HG02678 (cell line): ENCODE data around the gene ST8SIA5.
"Not testable (repeated sequence)": the region's sequence is repeated elsewhere in the genome, so short reads cannot be mapped to it uniquely, and the experiment has no call there.

ENCODE experiments used
- ATAC-seq: cut with Tn5 transposase; IDR thresholded peaks from one replicate; pipeline ENCODE4 v1.9.1; 2021; ENCODE audit warnings: mild to moderate bottlenecking, moderate library complexity; ENCODE audit not compliant: unreplicated experiment

ST8SIA5 gene, protein sequence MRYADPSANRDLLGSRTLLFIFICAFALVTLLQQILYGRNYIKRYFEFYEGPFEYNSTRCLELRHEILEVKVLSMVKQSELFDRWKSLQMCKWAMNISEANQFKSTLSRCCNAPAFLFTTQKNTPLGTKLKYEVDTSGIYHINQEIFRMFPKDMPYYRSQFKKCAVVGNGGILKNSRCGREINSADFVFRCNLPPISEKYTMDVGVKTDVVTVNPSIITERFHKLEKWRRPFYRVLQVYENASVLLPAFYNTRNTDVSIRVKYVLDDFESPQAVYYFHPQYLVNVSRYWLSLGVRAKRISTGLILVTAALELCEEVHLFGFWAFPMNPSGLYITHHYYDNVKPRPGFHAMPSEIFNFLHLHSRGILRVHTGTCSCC

DNA sequence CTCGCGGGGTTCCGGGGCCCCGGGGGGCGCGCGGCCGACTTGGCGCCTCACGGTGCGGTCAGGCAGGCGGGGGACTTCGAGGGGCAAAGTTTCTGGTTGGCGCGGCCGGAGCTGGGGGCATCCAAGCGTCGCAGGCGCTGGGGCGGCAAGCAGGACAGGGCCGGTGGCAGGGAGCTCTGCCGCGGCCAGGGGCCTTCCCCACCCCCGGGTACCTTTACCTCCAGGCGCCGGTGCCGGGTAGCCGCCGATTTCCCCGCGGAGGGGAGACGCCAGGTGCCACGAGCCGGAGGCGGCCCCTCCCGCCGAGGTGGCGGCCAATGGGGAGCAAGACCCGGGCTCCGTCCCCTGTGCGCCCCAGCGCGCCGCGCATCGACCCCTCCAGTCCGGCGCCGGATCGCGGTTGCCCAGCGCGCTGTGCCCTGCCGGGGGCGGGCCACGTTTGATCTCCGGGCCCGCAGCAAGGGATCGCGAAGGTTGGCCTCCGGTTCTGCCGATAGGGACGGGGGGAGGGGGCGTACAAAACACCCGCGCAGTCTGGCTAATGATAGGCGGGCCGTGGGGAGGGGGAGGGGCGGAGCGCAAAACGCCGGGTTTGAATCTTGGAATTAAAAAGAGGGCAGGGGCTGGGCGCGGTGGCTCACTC, at the start of gene ST8SIA5:
ST8SIA5 (minus strand) TSS at position 495 of the 643 bp plus-strand sequence. CDS start 545 bp downstream, outside the sequence.
- no peak for ATAC-seq

DNA sequence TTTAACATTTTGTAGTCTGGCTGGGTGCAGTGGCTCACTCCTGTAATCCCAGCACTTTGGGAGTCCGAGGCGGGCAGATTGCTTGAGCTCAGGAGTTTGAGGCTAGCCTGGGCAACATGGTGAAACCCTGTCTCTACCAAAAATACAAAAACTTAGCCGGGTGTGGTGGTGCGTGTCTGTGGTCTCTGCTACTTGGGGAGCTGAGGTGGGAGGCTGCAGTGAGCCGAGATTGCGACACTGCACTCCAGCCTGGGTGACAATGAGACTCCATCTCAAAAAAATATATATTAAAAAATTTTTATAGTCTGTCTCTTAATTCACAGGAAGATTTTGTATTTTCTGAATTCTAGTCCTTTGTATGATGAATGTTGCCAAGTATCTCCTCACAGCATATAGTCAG, 39.1 kb upstream of the ST8SIA5 start:
- not testable (repeated sequence) for ATAC-seq

DNA sequence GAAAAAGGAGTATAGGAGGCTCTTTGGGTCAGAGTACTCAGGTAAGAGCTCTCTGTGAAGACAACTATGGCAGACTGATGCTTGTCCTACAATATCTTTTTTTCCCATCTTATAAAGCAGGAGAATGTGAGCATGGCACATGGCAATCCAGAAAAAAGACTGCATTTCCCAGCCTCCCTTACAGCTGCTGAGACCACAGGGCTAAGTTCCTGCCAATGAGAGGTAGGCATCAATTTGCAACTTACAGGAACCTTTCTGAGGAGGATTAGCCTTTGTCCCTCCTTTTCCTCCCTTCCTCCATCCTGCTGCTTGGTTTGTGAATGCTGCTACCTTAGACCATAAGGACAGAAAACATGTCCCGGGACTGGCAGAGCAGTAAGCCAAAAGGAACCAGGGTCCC, 37.8 kb upstream of the ST8SIA5 start:
- ATAC-seq, result no peak

DNA sequence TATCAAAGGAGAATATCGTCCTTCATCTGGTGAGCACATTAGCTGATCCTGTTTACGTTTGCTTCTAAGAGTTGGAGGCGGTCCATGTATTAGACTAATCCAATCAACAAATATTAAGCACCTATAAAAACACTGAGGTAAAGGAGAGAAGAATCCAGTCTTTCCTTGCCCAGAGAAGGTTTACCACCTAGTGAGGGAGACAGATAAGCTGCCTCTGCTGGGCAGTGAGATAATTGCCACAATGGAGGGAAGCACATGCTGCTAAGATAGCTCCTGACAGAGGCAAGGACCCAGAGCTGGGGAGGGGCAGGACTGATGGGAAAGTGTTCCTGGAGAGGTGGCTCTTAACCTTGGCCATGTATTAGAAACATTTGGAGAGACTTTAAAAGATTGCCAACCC, 36.7 kb upstream of the ST8SIA5 start:
- no peak for ATAC-seq

DNA sequence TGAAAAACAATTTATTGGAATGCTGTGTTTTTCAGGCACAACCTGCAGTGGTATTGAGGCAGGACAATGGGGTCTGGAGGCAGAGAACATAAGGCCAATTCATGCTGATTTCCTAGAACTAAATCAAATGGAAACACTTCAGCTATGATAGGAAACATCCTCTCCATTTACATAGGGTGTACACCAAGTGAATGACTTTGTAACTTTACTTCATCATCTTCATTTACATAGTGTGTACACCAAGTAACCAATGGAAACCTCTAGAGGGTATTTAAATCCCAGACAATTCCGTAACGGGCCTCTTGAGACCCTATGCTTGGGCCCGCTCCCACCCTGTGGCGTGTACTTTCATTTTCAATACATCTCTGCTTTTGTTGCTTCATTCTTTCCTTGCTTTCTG, 32.2 kb upstream of the ST8SIA5 start:
- no peak for ATAC-seq

DNA sequence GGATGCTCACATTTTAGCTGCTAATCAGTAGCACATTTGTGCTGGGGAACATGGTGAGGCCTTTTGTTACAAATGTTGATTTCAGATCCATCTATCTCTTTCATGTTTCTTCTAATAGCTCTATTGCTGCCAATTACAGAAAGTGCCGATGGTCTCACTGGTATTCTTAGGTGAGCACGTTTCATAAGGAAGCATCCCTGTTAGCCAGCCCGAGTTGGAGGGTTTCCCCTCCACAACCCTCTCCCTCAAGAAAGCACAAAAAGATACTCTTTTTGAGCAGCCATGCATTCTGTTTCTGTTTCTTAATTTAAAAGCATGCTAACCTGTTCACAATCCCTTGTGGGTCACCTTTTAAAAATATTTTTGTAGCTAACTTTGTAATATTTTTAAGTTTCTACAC, 30.8 kb upstream of the ST8SIA5 start:
- ATAC-seq, result no peak

DNA sequence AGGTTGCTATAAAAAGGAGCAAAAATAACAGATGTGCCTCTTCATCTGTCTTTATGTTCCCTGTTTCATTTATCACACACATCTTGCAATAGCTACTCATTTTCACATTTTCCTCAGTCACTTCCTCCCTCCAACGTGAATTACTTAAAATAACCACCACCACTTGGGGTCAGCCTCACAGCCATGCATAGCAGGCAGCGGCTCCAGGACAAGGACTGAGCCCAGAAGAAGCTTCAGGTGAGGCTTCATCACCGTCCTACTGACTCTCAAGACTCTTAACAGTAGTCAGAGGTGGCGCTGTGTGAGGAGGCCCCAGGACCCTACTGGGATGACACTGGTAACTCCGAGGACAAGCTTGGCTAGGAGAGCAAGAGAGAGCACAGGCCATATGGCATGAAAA, 15.5 kb upstream of the ST8SIA5 start:
- no peak for ATAC-seq

DNA sequence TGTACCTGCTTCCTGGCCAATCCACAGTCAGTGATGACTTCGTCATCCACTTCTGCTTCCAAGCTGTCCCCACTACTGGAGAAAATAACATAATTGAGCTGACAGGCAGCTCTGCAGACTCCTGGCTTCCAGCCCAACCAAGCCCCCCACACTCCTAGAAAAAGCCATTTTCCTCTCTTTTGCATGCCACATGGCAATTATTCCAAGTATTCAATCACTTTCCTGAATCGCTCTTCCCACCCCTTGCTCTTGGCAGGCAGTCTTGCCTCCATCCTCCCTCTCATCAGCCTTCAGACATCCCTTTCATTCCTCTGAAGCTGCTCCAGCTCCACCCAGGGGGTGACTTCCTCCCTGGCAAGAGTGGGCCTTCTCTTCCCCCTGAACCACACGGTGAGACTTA, 14.3 kb upstream of the ST8SIA5 start:
- no peak for ATAC-seq

DNA sequence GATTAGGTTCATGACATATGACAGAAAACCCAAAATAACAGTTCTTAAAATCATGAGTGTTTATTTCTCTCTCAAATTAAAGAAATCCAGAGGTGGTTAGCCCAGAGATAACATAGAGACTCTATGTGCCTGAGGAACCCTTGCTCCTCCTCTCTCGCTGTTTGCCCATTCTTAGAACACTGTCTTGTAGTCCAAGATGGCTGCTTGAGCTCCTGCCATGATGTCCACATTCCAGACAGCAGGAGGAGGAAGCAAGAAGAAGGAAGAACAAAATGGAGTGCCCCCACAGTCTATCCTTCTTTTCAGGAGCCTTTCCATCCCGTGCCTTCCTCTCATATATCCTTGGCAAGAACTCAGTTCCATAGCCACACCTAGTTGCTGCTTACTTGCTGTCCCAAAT, 13.9 kb upstream of the ST8SIA5 start:
- no peak for ATAC-seq

DNA sequence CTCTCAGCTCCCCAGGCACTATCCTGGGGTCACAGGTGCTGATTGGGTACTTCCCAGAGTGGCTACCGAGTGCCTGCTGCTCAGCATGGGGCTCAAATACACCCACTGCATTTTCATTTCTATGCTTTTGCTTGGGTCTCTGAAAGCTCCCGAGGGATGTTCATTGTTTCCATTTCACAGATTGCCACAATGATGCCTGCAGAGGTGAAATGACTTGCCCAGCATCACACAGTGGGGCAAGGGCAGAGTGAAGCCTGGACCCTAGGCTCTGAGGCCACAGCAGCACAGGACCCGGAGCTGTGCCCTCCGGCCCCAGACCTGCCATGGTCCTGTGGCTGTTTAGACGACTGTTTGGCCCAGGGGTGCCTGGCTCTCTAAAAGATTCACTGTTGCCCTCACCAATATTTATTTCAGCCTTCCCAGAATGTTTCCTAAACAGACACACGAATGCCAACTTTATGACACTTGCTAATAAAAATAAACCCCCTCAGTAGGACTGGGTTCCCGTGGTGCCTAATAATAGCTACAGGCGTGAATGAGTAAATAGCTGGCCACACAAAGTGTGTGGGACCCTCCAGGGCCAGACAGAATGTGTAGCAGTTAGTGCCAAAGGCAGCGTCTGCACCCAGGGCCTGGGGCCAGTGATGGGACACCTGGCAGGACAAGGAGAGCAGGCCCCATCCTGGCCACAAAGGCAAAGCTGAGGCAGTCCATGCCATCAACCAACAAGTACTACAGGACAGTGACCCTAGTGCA, 11.5 kb upstream of the ST8SIA5 start:
- ATAC-seq, result no peak

DNA sequence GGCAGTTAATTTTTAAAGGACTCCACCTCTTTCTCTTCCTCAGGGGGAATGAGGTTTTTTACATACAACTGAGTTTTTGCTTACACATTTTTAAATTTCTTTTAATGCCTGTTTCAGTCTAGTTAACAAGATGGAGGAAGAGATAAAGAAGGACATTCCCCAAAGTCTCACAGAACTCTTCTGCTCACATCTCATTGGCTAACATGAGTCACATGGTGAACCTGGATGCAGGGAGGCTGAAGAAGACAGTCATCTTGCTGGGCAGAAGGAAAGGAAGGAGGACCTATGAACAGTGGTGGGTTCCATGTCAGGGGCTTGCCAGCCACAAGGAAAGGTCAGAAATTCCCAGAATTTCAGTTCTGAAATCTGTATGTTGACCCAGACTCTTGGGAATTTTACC, 10.4 kb upstream of the ST8SIA5 start:
- ATAC-seq, result no peak

DNA sequence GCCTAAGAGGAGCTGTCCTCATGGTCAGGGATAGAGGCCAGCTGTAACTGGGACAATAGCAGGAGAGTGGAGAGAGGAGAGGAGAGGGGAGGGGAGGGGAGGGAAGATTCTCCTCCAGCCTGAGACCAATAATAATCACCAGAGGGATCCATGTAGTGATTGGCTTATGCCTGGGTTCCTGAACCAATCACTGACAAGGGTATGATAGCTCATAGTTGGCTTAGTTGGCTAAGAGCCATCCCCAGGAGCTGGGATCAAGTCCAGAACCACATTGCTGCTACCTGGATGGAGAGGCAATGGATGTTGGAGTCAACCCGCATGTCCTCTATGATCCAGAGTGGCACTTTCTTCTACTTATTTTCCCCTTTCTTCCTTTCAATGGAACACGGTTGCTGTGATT, 7.7 kb upstream of the ST8SIA5 start:
- ATAC-seq, result no peak

DNA sequence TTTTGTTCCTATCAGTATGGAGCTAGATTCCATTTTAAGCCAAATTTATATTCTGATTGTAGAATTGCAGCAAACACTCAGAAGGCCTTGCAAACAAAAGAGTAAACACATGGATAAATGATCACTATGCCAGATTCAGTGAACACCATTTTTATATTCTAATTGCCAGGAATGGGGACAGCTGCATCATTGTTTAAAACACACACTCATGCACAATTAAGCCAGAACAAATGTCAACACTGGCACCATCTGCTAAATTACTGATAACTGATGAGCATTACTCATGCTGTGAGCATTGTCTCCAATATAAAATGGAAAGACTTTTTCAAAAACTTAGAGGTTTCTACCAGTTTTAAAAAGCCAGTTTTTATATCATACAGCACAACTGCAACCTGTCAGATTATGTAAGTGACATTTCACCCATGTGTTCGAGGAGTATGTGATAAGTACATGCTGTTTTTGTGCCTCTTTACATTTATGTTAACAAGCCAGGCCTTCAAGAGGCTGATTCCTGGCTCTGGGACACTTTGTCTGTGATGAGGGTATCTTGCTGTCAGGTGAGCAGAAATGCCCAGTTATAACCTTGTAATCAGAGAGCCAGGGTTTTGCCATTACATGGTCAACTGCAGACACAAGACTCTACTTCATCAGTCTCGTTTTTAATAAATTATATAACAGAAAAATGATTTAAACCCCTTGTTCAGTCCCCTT, 4.4 kb upstream of the ST8SIA5 start:
- ATAC-seq, result no peak

DNA sequence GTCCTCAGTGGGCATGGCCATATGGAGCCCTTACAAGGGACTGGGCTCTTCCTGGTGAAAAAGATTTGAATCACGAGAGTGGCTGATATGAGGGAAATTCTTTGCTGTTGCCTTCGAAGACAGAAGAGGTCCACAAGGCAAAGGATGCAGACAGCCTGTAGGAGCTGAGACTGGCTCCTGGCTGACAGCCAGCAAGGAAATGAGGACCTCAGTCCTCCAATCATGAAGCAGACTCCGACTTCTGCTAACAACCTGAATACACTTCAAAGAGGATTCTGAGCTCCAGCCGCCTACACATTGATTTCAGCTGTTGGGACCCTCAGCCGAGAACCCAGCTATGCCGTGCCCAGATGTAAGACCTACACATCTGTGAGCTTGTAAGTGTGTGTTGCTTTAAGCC, 3.0 kb upstream of the ST8SIA5 start:
- no peak for ATAC-seq

DNA sequence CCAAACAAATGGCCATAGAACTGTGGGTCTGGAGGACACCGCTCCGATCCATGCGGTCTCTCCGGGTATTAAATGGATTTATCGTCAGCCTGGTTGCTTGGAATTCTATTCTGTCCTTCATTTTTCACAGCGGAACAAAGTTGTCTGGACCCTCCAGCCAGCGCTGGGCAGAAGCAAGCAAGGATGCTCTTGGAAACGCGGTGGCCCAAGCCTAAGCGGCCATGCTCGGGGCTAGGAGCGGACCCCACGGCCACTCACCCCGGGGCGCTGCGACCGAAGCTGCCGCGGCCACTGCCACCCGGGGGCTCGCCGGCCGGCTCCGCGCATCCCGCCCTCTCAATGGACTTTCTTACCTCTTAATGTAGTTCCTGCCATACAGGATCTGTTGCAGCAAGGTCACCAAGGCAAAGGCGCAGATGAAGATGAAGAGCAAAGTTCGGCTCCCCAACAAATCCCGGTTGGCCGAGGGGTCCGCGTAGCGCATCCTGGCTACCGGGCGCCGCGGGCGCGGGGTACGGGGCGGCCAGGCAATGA, 761 bp downstream of the ST8SIA5 start:
- ATAC-seq, result no peak

DNA sequence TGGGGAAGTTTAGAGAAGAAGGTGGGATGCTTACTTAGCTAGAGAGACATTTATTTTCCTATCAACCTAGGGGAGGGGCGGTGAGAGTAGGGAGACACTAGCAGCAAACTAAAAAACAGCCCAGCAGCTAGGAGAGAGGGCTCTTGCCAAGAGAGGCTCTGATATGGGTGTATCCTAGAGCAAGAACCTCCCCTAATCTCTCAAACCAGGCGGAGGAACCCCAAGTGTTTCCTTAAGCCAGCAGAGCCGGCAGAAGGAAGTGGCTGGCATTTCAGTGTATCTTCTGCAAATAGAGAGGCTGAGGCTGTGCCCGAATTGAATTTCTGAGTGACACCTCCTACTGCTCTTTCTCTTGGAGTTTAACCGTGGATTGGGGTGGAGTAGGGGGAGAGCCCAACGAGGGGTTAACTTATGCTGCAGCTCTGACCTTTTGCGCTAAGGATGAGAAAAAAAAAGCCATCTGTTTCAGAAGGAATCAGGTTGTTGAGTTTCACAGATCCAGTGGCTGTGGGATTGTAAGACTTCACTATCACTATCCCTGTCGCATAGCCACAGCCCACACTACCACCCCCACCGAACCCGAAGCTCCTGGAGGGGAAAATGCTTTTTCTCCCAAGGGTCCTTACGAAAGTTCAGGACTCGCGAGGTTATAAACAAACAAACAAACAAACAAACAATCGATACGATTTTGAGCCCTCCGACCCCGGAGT, 1.4 kb downstream of the ST8SIA5 start:
- no peak for ATAC-seq

DNA sequence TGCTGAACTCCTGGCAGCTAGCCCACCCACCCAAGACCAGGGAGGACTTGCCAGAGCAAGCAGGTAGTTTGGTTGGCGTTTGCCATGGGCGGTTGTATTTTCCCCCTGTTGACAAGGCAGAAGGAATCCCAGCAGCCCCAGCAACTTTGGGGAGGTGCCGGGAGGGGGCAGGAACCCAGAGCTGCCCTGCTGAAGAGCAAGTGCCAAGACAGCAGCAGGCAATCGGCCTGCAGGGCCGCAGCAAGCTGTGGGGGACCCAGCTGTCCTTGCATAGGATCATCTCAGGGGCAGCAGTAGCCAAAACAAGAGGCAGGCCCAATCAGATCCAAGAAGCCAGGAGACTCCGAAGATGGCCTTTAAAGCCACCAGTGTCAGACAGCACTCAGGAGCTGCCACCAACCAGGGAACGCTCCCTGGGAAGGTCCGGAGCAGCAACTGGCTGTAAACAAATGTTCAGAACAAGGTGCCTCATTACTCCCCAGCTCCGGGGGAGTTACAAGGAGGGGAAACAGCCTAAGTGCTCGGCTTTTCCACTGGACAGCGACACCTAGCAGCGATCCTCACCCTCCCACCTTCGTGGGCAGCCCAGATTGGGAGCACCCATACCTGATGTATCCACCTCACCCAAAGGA, 2.1 kb downstream of the ST8SIA5 start:
- ATAC-seq, result no peak

DNA sequence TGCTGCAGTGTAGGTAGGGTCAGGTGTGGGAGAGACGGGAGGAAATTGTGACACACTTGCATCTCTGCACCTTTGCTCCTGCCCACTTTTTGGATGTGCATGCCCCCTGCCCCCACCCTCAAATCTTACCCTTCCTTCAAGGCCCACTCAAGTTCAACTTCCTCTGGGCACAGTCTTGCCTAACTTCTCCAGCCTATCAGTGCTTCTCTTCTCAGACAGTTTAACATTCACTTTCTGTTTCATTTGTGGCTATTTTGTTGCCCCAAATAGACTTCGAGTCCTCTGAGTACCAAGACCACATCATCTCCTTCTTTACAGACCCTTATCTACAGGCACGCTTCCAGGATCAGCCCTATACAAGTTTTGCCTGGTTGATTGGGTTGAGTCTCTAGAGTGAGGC, 2.7 kb downstream of the ST8SIA5 start:
- ATAC-seq, result peak; percentile 82

DNA sequence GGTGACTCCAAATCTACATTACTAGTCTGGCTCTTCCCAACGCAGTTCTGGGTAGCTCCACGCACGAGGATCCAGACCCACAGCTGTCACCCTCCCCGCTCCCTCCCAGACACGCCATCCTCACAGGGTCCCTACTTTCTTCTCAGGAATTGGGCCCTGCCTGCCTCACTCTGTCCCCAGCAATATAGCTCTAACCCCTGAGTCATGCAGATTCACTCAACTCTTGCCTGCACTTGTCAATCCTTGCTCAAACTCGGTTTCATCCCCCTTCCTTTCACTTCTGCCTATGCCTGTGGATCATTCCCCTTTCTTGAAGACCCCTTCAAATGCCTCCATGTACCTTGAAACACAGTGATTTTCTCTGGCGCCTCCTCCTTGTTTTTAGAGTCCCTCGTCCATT, 5.0 kb downstream of the ST8SIA5 start:
- no peak for ATAC-seq

DNA sequence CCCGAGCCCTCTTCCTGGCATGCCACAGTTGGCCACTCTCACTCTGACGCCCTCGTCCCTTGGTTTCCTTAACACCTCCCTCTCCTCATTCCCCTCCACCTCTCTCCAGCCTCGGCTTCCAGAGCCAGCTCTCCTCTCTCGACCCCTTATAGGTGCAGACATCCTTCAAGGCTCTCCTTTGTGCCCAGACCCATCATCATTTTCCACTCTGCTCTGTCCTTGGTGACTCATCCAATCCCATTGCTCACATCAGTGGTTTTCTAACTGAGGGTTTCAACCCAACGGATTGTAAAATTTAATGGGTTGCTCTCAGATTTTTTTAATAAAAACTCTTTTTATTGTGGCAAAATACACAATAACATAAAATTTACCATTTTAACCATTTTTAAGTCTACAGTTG, 6.2 kb downstream of the ST8SIA5 start:
- no peak for ATAC-seq
